Activated CD4-positive, alpha-beta T cell treated with anti-CD3 and anti-CD28 coated beads, Interleukin-2, amount 50 U/mL, for 24 hours (primary cell): ENCODE measurements around the gene RGS19.
A peak's percentile ranks its signal among the peaks of the same experiment; 100 is the strongest.

Source experiments
- DNase-seq, 2 donors: peaks; one replicate each; pipeline ENCODE4 v3.0.0-alpha.2; 2020; ENCODE audit warnings: low read depth in 1 of 2, low spot score in 1 of 2

Gene RGS19

GRCh38 chr20:64065062-64065973, 14.0 kb downstream of the RGS19 start:
- DNase-seq = no peak

- DNase-seq = no peak
These were observed 15.1 kb downstream of the RGS19 start for GRCh38 chr20:64064145-64064698.

GRCh38 chr20:64063389-64064144, 15.8 kb downstream of the RGS19 start:
- no peak for DNase-seq

- peak; percentile 84 to 92 for DNase-seq
These were observed 16.5 kb downstream of the RGS19 start, which contains the start of gene TCEA2 for GRCh38 chr20:64062596-64063388. TSS of gene TCEA2 (plus strand) at chr20:64063198. CDS start at chr20:64063313, 115 bp downstream.

GRCh38 chr20:64062276-64062595, 17.1 kb downstream of the RGS19 start:
- DNase-seq = no peak

GRCh38 chr20:64058536-64058935, 20.8 kb downstream of the RGS19 start:
- no peak for DNase-seq

GRCh38 chr20:64057628-64058498, 21.5 kb downstream of the RGS19 start:
- peak; percentile 74 to 76 for DNase-seq

GRCh38 chr20:64056889-64057627, 22.3 kb downstream of the RGS19 start:
- no peak for DNase-seq

GRCh38 chr20:64056639-64056888, 22.8 kb downstream of the RGS19 start:
- no peak for DNase-seq

- DNase-seq = no peak
These were observed 23.3 kb downstream of the RGS19 start for GRCh38 chr20:64055893-64056638.

- DNase-seq = no peak
These were observed 23.9 kb downstream of the RGS19 start for GRCh38 chr20:64055396-64055892.

GRCh38 chr20:64053841-64054661, 25.3 kb downstream of the RGS19 start:
- no peak for DNase-seq

- DNase-seq = no peak
These were observed 26.1 kb downstream of the RGS19 start for GRCh38 chr20:64052987-64053840.

GRCh38 chr20:64052326-64052722, 27.0 kb downstream of the RGS19 start:
- DNase-seq = no peak

GRCh38 chr20:64051561-64052325, 27.6 kb downstream of the RGS19 start:
- DNase-seq = no peak

- DNase-seq = no peak
These were observed 28.3 kb downstream of the RGS19 start for GRCh38 chr20:64051033-64051452.
